Measurements from ENCODE around the gene DCAF8.

Gene DCAF8

GRCh38 chr1:160204526-160205241, 57.7 kb downstream of the DCAF8 start:
- DNase-seq (ENCODE audit: low spot score), result peak; percentile 76

GRCh38 chr1:160200786-160201185, 61.6 kb downstream of the DCAF8 start:
- DNase-seq (ENCODE audit: low spot score), result no peak

- peak; percentile 26 for DNase-seq (ENCODE audit: low spot score)
These were observed 65.1 kb downstream of the DCAF8 start for GRCh38 chr1:160197231-160197630.

GRCh38 chr1:160196143-160196542, 66.2 kb downstream of the DCAF8 start:
- DNase-seq (ENCODE audit: low spot score), result no peak

- no peak for DNase-seq (ENCODE audit: low spot score)
These were observed 67.7 kb downstream of the DCAF8 start for GRCh38 chr1:160194737-160195059.

GRCh38 chr1:160193832-160194736, 68.3 kb downstream of the DCAF8 start:
- DNase-seq (ENCODE audit: low spot score), result no peak

- DNase-seq (ENCODE audit: low spot score), result peak; percentile 90
These were observed 69.1 kb downstream of the DCAF8 start for GRCh38 chr1:160193091-160193819.

- no peak for DNase-seq (ENCODE audit: low spot score)
These were observed 70.1 kb downstream of the DCAF8 start for GRCh38 chr1:160192234-160192633.

- no peak for DNase-seq (ENCODE audit: low spot score)
These were observed 70.6 kb downstream of the DCAF8 start for GRCh38 chr1:160191756-160192155.

- no peak for DNase-seq (ENCODE audit: low spot score)
These were observed 72.4 kb downstream of the DCAF8 start, which contains the start of gene CASQ1 for GRCh38 chr1:160189649-160190625. TSS of gene CASQ1 (plus strand) at chr1:160190575. CDS start at chr1:160190752, 177 bp downstream.

GRCh38 chr1:160188341-160188740, 74.0 kb downstream of the DCAF8 start:
- no peak for DNase-seq (ENCODE audit: low spot score)

GRCh38 chr1:160187407-160187806, 74.9 kb downstream of the DCAF8 start:
- no peak for DNase-seq (ENCODE audit: low spot score)

GRCh38 chr1:160186729-160187128, 75.6 kb downstream of the DCAF8 start:
- DNase-seq (ENCODE audit: low spot score), result no peak

- no peak for DNase-seq (ENCODE audit: low spot score)
These were observed 76.1 kb downstream of the DCAF8 start for GRCh38 chr1:160186246-160186645.

- DNase-seq (ENCODE audit: low spot score), result no peak
These were observed 83.0 kb downstream of the DCAF8 start for GRCh38 chr1:160179336-160179735.

GRCh38 chr1:160178731-160179130, 83.6 kb downstream of the DCAF8 start:
- no peak for DNase-seq (ENCODE audit: low spot score)

GRCh38 chr1:160177667-160178066, 84.7 kb downstream of the DCAF8 start:
- DNase-seq (ENCODE audit: low spot score), result no peak

- no peak for DNase-seq (ENCODE audit: low spot score)
These were observed 85.1 kb downstream of the DCAF8 start for GRCh38 chr1:160177231-160177630.

- DNase-seq (ENCODE audit: low spot score), result no peak
These were observed 90.4 kb downstream of the DCAF8 start for GRCh38 chr1:160171980-160172379.

GRCh38 chr1:160171354-160171753, 91.0 kb downstream of the DCAF8 start:
- no peak for DNase-seq (ENCODE audit: low spot score)

All from pons (tissue), 1 donor.